ENCODE measurements around the gene NTM.

- TF ChIP-seq ZFP3 (tag by site-specific recombination; IDR thresholded peaks at IDR 0.05; ENCODE audit: low read depth) (no peak), ZNF639 (tag by site-specific recombination; IDR thresholded peaks at IDR 0.05) (no peak), SETDB1 (IDR thresholded peaks at IDR 0.05; ENCODE audit: insufficient read length, low read length) (no peak)
These were observed 735.9 kb downstream of the NTM start for GRCh38 chr11:132106096-132106982.

All from HEK293 (cell line).